ENCODE measurements around the gene MCRIP1.

DNA sequence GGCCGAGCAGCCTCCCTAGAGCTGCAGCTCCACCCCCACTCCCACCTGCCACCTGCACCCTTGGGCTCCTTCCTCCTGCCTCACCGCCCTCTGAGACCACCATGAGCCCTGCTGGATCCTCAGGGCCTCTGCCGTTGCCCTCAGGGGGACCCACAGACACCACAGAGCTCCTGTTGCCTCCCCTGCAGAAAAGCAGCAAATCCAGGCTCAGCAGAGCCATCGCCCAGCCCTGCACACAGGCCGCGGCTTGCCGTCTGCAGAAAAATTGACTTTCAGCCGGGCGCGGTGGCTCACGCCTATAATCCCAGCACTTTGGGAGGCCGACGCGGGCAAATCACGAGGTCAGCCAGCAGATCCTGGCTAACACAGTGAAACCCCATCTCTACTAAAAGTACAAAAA is 8.8 kb upstream of the MCRIP1 start:
- TF ChIP-seq, protein P1, sequence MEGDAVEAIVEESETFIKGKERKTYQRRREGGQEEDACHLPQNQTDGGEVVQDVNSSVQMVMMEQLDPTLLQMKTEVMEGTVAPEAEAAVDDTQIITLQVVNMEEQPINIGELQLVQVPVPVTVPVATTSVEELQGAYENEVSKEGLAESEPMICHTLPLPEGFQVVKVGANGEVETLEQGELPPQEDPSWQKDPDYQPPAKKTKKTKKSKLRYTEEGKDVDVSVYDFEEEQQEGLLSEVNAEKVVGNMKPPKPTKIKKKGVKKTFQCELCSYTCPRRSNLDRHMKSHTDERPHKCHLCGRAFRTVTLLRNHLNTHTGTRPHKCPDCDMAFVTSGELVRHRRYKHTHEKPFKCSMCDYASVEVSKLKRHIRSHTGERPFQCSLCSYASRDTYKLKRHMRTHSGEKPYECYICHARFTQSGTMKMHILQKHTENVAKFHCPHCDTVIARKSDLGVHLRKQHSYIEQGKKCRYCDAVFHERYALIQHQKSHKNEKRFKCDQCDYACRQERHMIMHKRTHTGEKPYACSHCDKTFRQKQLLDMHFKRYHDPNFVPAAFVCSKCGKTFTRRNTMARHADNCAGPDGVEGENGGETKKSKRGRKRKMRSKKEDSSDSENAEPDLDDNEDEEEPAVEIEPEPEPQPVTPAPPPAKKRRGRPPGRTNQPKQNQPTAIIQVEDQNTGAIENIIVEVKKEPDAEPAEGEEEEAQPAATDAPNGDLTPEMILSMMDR (IDR thresholded peaks at IDR 0.05; ENCODE audit: insufficient read depth, low read depth, low read length) = no peak
- TF ChIP-seq EZH2 (IDR thresholded peaks at IDR 0.05; ENCODE audit: insufficient read depth, low read length) = no peak

Data from astrocyte (in vitro differentiated cells and primary cell).